NCI-H2107 treated with DMSO at 0.1 percent for 48 hours (cell line): ENCODE data around the gene TBRG1.

Experiments
- DNase-seq: peaks from one replicate; lab custom pipeline; 2025; ENCODE audit not compliant: unreplicated experiment; lab: John Stamatoyannopoulos, UW

The TBRG1 gene

GRCh38 chr11:124612567-124613246, 10.0 kb upstream of the TBRG1 start:
- no peak for DNase-seq

DNA sequence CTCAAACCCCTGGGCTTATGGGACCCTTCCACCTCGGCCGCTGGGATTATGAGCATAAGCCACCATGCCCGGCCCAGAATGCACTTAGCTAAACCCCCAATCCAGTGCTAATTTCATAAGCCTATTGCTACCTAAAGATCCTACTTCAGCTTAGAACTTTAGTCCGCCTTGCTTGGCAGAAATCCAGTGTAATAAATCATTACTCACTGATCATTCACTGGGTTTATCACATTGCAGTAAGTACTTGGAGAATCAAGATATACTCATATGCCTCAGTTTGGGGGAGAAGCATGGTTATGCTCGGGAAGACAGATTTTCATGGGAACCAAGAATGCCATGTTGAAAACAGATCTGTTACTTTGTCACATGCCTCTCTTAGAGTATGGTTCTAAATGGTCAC, 3.8 kb upstream of the TBRG1 start:
- no peak for DNase-seq

- no peak for DNase-seq
Observed at GRCh38 chr11:124623861-124624525, 1.3 kb downstream of the TBRG1 start.

DNA sequence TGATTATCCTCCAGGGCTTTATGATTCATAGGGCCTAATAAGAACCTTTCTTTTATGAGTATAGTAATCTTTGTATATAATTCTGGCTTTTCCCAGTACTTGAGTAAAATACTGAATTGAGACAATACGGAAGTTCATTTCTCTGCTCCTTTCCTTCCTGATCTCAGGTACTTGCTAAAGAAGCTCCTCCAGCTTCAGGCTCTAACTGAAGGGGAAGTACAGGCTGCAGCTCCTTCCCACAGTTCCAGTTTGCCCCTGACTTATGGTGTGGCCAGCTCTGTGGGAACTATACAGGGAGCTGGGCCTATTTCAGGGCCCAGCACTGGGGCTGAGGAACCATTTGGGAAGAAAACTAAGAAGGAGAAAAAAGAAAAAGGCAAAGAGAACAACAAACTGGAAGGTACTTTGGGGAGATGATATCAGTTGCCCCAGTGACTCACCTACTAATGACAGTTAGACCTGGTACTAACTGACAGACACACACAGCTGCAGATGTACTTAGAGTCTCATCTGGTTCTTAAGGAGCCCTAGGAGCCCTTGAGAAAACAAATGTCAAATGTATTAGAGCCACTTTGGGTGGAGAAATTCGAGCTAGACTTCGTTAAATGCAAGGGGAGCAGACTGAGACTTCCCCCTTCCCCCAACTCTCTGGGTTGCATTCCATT, 3.0 kb downstream of the TBRG1 start:
- no peak for DNase-seq

- no peak for DNase-seq
Observed at GRCh38 chr11:124627546-124627945, 4.9 kb downstream of the TBRG1 start.

- no peak for DNase-seq
Observed at GRCh38 chr11:124629961-124630360, 7.3 kb downstream of the TBRG1 start.

GRCh38 chr11:124633355-124633754, 10.7 kb downstream of the TBRG1 start:
- no peak for DNase-seq

GRCh38 chr11:124635932-124636331, 13.3 kb downstream of the TBRG1 start:
- no peak for DNase-seq

GRCh38 chr11:124638500-124638899, 15.8 kb downstream of the TBRG1 start:
- no peak for DNase-seq

GRCh38 chr11:124639186-124639585, 16.5 kb downstream of the TBRG1 start:
- no peak for DNase-seq

GRCh38 chr11:124640666-124641065, 18.0 kb downstream of the TBRG1 start:
- no peak for DNase-seq

GRCh38 chr11:124642628-124643027, 20.0 kb downstream of the TBRG1 start:
- no peak for DNase-seq

DNA sequence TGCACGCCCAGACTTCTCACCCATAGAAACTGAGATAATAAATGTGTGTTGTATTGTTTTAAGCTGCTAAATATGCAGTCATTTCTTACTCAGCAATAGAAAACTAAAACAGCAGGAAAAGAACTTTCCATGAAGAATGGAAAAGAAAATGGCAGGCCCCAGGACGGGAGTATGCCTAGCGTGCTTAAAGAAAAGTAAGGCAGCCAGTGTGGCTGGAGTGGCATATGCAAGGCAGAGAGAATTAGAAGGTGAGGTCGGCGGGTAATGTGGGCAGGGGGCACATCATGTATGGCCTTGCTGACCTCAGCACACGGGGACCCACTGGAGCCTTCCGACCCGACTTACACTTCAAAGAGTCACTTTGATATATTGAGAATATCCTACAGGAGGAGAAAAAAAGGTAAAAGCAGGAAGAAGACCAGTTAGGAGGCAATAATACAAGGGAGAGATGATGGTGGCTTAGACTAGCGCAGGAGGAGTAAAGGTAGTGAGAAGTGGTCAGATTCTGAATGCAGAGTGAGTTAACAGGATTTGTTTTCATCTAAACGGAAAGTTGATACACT, 20.5 kb downstream of the TBRG1 start:
- no peak for DNase-seq

DNA sequence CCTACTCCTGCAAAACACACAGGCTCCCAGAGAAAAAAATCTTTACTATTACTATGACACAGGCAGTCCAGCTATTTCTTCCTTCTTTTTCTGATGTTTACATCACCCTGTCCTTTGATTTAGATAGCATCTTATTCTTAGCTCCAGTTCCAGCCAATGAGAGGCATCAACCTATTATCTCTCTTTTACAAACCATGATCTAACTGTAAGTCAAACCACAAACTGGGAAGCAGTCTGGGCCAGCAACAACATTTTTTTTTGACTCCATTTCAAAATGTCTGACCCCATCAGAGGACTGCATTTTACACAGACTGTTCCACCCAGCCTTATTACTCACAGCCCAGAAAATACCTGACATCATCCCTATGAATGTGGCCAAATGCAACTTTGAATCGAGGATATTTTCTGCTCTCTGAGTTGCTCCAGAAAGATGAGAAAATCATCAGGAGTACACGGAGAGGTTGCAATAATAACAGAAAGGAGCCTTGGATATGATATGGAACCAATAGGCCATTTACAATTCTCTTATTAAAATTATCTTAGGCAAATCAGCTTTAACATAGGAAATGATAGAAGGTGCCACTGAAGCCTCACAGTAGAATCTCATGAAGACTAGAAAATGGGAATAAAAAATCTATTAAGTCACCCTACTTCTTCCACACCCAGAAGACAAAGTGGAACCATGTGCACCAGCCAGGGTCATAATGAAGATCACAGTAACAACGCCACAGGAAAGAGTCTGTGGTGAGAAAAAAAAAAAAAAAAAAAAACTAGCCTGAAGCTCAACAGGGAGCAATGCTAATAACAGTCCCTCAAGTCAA, 21.2 kb downstream of the TBRG1 start:
- DNase-seq = no peak

DNA sequence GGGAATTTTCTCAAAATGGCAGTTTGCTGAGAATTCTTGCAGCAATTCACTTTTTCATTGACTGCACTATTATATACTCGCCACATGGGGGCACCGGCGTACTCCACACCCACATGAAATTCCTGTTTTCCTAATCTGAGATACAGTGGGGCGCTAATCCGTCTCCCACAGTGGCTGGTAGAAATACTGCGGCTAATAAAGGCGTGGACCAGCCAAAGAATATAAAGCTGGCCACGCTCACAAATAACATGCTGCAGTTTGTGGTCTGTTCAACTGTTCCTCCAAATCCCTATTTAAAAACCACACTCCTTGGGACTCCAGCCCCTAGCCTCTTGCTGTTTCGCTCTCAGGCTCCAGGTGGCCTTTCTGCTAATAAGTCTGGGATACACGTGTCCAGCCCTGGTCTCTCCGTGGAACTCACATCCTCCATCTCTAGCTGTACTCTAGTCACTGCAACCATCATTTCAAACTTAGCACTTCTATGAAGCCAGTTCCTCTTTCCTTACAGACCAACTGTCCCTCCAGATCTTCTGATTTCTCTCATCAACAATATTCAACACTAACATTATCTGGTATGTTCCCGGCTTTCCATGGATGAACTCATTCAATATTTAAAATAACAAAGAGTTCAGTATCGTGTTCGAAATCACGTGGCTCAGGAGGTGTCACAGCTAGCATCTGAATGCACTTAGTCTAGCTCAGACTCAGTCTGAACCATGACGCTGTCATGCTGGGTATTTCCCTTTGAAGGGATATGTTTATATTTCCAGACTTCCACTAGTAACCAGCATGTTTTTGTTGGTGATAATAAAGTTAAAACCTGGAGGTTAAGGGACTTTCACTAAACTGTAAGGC, 22.0 kb downstream of the TBRG1 start:
- peak; percentile 23 for DNase-seq

- no peak for DNase-seq
Observed at GRCh38 chr11:124646148-124646547, 23.5 kb downstream of the TBRG1 start.

DNA sequence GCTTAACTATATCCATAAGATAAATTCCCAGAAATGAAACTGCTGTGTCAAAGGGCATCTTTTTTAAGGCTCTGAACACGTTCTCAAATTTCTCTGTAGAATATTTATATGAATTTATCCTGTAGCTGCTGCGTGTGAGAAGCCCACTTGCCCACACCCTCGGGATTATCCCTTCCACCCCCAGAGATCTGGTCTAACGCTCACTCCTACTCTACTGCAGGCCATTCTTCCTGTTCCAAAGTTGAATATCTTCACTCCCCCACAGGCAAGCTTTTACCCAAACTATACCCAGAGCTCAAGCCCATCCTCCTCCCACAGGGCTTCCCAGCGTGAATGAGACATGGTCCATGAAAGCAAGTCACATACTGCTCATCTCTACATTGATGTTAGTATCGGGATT, 25.9 kb downstream of the TBRG1 start:
- DNase-seq = no peak

- DNase-seq = peak; percentile 37
Observed at GRCh38 chr11:124656774-124657630, 34.3 kb downstream of the TBRG1 start.

- peak; percentile 40 for DNase-seq
Observed at GRCh38 chr11:124657904-124658303, 35.2 kb downstream of the TBRG1 start.
